IPS DF 19.7 (cell line): ENCODE measurements around the gene PDXP.
A peak's percentile ranks its signal among the peaks of the same experiment; 100 is the strongest.
"Not testable (repeated sequence)": the region's sequence is repeated elsewhere in the genome, so short reads cannot be mapped to it uniquely, and the experiment has no call there.

Experiments used
- DNase-seq: peaks from one replicate; pipeline ENCODE4 v3.0.0-alpha.2; 2013; ENCODE audit warnings: low read depth, low spot score

The PDXP gene, protein sequence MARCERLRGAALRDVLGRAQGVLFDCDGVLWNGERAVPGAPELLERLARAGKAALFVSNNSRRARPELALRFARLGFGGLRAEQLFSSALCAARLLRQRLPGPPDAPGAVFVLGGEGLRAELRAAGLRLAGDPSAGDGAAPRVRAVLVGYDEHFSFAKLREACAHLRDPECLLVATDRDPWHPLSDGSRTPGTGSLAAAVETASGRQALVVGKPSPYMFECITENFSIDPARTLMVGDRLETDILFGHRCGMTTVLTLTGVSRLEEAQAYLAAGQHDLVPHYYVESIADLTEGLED

DNA sequence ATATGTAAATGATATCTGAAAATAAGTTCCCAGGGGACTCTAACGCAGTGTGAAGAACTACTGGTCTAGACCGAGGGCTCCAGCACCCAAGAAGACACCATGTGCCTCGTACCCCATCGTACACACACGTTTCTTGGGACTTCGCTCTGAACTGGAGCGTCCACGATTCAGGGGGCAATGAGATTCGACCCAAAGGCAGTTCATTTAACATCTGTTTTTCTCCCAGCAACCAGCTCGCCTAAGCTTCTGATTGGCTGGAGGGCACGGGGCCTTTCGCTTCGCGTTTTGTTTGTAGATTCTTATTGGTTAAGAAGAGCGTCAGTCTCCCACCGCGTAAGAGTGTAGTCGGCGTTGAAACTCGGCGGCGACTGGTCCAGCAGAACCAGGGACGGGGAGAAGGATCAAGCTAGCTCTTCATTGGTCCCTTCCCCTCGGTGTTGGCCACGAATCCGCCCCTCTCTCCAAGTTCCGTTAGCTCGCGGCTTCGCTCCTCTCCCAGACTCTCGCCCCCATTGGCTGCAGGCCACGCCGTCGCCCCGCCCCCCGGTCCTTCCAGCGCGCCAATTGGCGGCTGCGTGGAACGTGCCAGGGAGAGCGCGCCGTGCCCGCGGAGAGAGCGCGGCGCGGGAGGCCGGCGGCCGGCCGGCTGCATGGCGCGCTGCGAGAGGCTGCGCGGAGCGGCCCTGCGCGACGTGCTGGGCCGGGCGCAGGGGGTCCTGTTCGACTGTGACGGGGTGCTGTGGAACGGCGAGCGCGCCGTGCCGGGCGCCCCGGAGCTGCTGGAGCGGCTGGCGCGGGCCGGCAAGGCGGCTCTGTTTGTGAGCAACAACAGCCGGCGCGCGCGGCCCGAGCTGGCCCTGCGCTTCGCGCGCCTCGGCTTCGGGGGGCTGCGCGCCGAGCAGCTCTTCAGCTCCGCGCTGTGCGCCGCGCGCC lies at the start of gene PDXP:
Gene PDXP, plus strand, starts transcription at position 591 of the 933 bp plus-strand sequence. Its CDS starts 60 bp downstream, at position 651.
- DNase-seq: peak; percentile 100

DNA sequence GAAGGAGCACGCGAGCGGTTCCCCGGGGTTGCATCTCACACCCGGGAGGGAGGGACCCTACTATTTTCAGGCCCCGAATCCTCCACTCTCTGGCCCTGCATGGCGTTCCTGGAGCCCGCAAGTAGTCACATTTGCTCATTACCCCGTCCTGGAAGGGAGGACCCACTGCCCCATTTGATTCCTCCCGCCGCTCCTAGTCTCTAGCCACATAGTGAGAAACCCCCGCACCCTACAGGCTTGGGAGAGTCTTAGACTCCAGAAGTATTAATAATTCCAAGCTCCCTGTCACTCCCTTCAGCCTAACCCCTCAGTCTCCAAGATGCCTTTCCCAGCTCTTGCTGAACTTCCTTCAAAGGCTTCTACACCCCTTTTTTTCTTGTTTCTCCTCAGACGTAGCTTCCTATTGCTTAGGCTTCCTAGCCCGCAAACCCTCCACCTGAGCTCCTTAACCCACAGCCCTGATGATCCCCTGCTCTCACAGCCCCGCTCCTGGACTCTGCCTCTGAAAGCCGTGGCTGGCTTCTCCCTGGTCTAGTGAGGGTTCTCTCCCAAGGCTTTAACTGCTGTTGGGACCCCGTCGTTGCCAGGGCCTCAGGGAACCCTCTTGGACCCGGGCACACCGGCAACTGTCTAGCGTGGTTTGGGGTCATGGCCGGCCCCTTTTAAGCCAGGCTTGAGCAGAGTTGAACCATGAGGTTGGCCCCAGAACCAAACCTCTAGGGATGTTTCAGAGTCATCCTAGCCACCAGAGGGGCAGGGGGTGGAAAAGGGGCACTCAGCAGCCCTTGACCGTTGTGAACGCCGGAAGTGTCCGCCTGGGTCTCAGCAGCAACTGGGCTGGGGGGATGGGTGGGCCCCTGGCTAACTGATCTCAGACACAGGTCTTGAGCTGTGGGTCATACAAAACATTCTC lies 49.0 kb upstream of the PDXP start:
- no peak for DNase-seq

DNA sequence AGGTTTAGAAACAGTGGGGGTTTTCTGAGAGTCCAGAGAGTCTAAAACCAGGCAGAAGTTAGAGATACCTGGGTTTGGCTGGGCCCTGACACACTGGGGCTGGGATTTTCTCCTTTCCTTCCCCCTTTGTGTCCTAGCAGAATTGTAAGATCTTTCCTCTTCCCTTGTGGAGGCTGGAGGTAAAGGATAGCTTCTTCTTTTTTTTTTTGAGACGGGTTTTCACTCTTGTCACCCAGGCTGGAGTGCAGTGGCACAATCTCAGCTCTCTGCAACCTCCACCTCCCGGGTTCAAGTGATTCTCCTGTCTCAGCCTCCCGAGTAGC lies 48.4 kb upstream of the PDXP start:
- DNase-seq: not testable (repeated sequence)

DNA sequence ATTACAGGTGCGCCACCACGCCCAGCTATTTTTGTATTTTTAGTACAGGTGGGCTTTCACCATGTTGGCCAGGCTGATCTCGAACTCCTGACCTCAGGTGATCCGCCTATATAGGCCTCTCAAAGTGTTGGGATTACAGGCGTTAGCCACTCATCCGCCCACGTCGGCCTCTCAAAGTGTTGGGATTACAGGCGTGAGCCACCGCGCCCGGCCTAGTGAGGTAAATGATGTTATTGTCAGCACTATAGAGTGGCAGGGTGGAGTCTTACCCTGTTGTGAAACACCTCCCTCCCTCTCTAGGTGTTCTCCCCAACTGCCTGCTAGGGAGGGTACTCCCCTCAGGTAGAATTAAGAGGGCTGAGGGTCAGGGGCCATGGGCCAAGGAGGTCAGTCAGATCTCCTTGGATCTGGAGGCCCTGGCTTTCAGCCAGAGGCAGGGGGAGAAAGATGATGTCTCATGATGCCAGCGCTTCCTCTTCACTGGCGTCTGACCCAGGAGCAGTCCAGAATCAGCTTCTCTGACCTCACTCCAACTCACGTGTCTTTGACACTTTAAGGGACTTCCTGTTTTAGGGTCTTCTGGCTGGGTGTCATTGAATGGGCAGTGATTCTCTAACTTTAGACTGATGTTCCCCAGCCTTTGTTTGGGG lies 47.9 kb upstream of the PDXP start:
- DNase-seq: no peak

DNA sequence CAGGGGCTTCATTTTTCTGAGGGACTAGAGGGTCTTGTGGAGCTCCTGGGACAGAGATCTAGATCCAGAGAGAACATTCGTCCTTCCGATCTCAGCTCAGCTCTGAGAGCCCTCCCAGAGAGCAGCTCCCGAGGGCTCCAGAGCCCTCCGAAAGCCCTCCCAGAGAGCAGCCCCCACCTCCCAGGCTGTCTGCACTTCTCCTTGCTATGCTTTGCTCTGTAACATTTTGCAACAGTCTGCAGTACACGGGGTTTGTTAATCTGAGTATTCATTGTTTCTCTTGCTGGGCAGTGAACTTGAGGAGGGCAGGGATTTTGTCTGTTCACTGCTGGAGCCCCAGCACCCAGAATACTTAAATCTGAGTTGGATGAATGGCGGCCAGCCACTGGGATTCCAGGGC lies 47.3 kb upstream of the PDXP start:
- DNase-seq: no peak

DNA sequence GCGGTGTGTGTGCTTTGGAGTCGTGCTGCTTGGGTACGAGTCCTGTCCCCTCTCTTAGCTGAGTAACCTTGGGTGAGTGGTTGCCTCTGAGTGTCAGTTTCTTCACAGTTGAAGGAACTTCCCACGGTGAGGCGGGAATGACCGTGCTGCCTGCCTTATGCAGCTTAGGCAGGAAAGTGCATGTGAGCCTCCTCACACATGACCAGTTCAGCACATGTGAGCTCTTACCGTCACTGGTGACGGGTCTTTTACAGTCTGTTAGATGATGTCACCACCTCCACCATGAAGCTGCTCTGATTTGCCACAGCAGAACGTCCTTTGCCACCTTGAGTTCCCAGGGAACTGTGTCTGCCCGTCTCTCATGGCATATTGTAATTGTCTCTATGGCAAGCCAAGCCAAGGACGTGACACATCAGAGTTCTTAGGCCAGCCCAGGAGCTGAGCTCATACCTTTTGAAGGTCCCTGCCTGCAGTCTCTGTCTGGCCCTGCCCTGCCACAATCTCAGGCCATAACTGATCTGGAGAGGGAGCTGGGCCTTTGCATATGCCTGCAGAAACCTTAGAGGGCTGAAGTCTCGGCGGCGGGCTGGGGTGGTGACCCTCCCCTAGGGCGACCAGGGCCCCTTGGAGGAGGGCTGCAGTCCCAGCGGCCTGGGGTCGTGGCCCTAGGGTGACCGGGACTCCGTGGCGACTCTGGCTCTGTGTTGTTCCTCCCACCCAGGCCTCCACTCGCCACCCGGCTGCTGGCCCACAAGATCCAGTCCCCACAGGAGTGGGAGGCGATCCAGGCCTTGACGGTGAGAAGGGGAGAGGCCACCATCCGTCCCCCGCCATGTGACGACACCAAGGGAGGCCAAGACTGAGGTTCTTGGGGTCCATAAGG lies 42.1 kb upstream of the PDXP start:
- no peak for DNase-seq

DNA sequence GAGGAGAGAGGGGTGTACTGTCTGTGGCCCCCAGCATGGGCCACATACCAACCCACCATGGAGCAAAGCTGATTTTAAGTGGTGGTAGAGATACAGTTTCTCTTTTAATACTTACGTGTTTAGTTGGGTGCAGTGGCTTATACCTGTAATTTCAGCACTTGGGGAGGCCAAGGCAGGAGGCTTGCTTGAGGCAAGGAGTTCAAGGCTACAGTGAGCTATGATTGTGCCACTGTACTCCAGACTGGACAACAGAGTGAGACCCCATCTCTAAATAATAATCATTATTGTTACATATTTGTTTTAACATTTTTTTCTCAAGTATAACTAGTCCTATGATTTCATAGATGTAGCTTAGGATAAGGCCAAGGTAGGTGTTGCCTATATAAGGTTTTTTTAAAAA lies 41.1 kb upstream of the PDXP start:
- DNase-seq: no peak

DNA sequence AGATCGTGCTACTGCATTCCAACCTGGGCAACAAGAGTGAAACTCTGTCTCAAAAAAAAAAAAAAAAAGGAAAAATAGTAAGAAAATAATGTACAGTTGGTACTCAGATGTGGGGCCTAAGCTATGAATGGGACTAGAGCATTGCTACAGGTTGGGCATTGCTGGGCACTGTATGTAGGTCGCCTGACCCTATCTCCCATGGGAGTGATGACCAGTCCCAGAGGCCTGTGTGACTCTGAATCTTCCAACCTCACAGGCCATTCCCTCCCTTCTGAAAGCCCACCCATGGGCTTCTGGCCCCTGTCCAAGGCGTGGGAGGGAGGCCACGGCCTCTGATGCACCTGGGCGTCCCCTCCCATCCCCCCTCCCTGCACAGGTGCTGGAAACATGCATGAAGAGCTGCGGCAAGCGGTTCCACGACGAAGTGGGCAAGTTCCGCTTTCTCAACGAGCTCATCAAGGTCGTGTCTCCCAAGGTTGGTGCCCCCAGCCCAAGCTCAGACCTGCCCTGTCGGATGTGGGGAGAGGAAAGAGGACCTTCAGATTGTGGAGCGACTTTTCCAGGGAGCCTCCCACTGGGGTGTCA lies 40.4 kb upstream of the PDXP start:
- DNase-seq: no peak

DNA sequence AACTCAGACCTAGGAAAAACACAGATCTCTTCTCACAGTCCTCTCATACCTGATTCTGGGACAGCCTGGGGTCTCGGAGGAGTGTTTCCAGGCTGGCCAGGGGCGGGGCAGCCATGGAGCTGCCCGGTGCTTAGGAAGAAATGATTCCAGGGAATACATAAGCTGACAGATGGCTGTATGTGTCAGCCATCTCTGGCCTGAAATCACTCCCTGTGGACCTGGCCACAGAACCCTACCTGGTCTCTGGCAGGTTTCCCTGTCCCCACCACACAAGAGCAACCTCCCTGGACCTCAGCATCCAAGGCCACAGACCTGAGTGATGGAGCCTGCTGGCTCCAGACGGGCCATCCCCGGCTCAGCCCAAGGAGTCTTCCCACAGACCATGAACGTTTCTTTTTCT lies 39.8 kb upstream of the PDXP start:
- DNase-seq: no peak

DNA sequence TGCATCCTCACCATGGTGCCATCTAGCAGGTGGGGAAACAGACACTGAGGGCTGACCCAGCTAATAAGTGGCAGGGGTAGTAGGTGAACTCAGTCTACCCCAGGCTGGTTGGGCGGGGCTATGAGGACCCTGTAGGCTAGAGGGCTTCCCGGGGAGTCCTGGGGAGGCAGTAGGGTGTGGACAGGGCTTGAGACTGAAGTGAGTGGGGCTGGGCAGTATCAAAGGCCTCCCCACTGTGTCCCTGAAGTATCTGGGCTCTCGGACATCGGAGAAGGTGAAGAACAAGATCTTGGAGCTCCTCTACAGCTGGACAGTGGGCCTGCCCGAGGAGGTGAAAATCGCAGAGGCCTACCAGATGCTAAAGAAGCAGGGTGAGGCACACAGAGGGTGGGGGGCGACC lies 38.5 kb upstream of the PDXP start:
- DNase-seq: no peak

DNA sequence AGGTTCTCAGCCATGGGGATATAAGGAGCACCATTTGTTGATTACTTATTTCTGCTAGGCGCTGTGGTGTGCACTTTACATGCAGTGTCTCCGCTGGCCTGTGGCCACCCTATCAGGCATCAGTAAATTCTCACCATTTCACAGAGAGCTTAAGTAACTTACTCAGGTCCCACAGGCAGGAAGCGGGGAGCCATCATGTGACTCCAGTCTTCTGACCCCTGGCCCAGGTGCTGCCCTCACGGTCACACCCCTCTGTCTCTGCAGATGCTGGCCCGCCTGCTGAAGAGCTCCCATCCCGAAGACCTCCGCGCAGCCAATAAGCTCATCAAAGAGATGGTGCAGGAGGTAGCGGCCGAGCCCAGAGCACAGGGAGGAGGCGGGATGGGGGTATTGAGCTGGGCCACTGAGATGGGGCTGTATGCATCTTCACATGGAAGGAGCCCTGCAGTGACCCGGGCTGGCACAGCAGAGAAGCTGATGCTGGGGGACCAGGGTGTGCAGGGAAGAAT lies 37.1 kb upstream of the PDXP start:
- DNase-seq: no peak

DNA sequence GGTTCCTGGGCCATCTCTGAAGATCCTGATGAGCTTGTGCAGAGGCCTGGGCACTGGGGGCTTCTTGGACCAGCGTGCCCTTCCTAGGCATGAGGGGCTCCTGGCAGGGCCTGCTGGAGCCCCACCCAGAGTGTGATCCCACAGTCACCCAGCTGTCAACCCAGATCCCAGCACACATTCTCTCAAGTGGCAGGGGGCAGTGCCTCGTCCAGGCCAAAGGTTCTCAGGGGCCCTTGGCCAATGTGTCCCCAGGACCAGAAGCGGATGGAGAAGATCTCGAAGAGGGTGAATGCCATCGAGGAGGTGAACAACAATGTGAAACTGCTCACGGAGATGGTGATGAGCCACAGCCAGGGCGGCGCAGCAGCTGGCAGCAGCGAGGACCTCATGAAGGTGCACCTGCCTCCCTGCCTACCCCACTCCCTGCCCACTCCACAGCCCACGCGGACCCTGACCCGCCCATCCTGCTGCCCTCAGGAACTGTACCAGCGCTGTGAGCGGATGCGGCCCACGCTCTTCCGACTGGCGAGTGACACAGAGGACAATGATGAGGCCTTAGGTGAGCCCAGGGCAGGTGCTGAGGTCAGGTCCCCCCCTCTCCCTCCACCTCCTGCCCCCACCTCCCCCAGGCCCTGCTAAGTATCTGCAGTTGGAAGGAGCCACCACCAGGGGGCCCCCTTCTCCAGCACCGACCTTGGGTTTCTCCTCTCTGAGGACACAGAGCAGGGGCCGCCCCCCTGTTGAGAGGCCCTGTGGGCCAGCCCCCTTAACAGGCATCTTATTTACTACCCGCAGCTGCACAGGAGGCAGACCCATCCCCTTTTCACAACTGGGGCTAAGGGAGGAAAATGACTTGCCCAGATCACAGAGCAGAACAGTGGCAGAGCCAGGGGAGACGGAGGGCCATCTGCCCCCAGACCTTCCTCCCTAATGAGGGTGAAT lies 35.2 kb upstream of the PDXP start:
- no peak for DNase-seq

DNA sequence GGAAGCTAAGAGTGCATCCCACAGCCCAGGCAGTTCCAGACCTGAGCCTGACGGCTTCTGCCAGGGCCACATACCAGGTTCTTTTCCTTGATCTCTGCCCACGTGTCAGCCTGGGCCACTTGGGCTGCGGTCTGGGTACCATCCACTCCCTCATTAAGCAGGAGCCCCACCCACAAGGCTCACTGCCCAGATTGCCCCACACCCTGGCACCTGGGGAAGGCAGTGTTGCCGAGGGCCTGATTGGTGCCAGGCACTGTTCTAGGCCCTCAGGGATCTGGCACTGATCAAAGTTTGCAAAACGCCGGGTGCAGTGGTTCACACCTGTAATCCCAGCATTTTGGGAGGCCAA lies 34.5 kb upstream of the PDXP start:
- no peak for DNase-seq

DNA sequence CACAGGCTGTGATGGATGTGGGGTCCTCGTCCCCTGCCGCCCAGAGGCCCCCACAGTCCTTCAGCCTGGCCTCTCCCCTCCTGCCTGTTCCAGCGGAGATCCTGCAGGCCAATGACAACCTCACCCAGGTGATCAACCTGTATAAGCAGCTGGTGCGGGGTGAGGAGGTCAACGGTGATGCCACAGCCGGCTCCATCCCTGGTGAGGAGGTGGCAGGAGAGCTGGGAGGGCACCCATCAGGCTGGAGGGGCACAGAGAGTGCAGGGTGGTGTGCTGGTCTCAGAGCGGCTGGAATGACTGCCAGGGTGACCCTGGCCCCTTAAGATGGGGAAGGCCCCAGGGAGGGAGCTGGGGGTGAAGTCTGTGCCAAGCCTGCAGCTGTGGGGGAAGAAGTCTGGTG lies 33.6 kb upstream of the PDXP start:
- DNase-seq: no peak

DNA sequence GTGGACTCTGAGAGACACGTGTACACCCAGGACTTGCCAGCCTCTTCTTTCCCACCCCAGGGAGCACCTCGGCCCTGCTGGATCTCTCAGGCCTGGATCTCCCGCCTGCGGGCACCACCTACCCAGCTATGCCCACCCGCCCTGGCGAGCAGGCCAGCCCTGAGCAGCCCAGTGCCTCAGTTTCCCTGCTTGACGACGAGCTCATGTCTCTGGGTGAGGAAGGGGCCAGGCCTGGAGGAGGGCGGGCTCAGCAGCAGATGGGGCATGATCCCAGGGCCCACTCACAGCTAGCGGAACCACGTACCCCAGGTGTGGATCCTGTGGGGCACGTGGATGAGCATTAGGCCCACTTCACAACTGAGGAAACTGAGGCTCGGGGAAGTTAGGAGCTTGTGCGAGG lies 32.8 kb upstream of the PDXP start:
- DNase-seq: no peak

DNA sequence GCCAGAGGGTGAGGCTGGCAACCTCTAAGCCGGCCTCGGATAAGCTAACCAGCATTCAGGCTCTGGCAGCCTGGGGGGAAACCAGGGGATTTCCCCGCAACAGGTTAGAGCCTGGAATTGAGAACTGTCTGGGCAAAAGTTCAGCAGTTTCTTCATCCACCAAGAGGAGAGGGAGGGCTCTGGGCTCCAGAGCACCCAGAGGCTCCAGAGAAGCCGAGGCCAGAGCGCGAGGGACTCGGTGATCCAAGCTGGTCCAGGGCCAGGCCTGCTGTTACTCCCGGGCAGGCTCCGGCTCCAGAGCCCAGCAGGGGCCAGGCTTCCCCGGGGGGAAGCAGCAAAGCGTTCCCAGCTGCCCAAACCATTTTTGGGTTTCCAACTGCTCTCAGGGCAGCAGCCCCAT lies 32.4 kb upstream of the PDXP start:
- DNase-seq: no peak

DNA sequence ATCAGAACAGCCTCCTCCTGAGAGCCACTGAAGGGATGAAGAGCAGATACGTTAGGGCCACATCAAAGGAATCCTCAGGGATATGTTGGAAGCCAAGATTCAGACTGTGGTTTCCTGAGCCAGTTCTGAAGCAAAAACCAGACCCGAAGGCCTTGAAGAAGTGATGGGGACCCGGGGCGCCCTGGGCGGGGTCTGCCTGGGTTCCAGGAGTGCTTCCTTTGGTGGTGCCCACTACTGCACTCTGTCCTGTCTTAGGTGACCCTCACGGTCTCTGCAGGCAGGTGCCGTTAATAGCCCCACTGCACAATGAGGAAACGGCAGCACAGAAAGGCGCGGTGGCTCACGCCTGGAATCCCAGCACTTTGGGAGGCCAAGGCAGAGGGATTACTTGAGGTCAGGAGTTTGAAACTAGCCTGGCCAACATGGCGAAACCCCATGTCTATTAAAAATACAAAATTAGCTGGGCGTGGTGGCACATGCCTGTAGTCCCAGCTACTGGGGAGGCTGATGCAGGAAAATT lies 31.9 kb upstream of the PDXP start:
- DNase-seq: no peak

DNA sequence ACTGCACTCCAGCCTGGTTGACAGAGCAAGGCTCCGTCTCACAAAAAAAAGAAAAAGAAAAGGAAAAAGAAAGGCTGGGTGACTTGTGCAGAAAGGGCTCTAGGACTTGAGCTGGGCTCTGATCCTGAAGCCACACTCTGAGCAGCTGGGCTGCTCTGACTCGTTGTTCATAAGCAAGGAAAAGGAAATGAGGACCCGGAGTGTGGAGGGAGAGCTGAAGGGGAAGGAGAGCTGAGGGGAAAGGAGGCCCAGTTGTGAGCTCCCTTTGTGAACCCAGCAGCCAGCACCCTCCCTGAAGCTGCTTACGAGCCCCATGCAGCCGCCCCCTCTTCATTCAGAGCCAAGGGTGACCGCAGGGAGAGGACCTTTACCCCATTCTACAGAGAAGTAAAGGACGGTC lies 31.4 kb upstream of the PDXP start:
- DNase-seq: no peak

DNA sequence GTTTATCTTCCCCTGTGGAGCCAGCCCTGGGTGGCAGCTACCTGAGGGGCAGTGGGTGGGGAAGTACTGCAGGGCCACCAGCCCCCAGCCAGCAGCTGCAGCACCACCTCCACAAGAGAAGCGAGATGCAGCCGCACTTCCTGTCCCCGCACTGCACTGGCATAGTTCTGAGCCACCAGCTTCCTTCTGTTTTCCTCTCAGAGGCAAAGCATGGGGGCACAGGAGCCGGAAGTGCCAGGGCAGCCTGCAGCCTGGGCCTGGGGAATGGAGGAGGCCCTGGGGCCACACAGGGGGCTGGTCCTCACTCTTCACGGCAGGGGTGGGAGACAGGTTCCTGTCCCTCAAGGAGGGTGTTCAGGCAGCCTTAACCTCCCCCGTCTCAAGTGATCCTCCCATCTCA lies 31.0 kb upstream of the PDXP start:
- DNase-seq: no peak
